ENCODE results near the gene WNK2. TPM values are rescaled to one million over a fixed set of nuclear protein-coding genes. Genes with fewer than 3 reads are reported as not detected.

WNK2 gene
- total and polyA plus RNA-seq, 2 experiments from 2014 or later, result 34.5 to 92.2 TPM

- Histone ChIP-seq H3K27me3 (no peaks in the 10 kb centered on the region), H3K36me3 (no peaks in the 10 kb centered on the region), H3K4me1 (ENCODE audit: low read depth) (no peaks in the 10 kb centered on the region), H3K4me3 (no peak overlapping the region), H3K9me3 (ENCODE audit: low read depth) (no peaks in the 10 kb centered on the region), H3K27ac (no peak overlapping the region)
- no peak for DNase-seq (ENCODE audit: low read depth in 1 of 2, low spot score in 1 of 2)
- TF ChIP-seq CTCF (IDR thresholded peaks at IDR 0.05; ENCODE audit: low read depth, low read length), result no peak
Observed at GRCh38 chr9:93288341-93288740, 104.4 kb downstream of the WNK2 start.

GRCh38 chr9:93288891-93289883 lies 105.2 kb downstream of the WNK2 start:
- no peak overlapping the region for H3K4me3 ChIP-seq
- no peaks in the 10 kb centered on the region for H3K4me1 ChIP-seq (ENCODE audit: low read depth)
- TF ChIP-seq CTCF (IDR thresholded peaks at IDR 0.05; ENCODE audit: low read depth, low read length), result no peak
- H3K27me3 ChIP-seq, result no peaks in the 10 kb centered on the region
- H3K9me3 ChIP-seq (ENCODE audit: low read depth), result no peaks in the 10 kb centered on the region
- H3K27ac ChIP-seq, result no peak overlapping the region
- peak in 1 of 2 donors; percentile 45 for DNase-seq (ENCODE audit: low read depth in 1 of 2, low spot score in 1 of 2)
- no peaks in the 10 kb centered on the region for H3K36me3 ChIP-seq

GRCh38 chr9:93290495-93291434 lies 106.8 kb downstream of the WNK2 start:
- no peak for TF ChIP-seq CTCF (IDR thresholded peaks at IDR 0.05; ENCODE audit: low read depth, low read length)
- H3K27ac ChIP-seq, result no peak overlapping the region
- DNase-seq (ENCODE audit: low read depth in 1 of 2, low spot score in 1 of 2), result no peak
- H3K4me3 ChIP-seq, result no peak overlapping the region
- H3K9me3 ChIP-seq (ENCODE audit: low read depth), result no peaks in the 10 kb centered on the region
- no peaks in the 10 kb centered on the region for H3K36me3 ChIP-seq
- H3K27me3 ChIP-seq, result no peaks in the 10 kb centered on the region
- H3K4me1 ChIP-seq (ENCODE audit: low read depth), result no peaks in the 10 kb centered on the region

- DNase-seq (ENCODE audit: low read depth in 1 of 2, low spot score in 1 of 2), result no peak
- Histone ChIP-seq H3K9me3 (ENCODE audit: low read depth) (no peaks in the 10 kb centered on the region), H3K4me1 (ENCODE audit: low read depth) (no peaks in the 10 kb centered on the region), H3K36me3 (no peaks in the 10 kb centered on the region), H3K27ac (no peak overlapping the region), H3K27me3 (no peaks in the 10 kb centered on the region), H3K4me3 (no peak overlapping the region)
- TF ChIP-seq CTCF (IDR thresholded peaks at IDR 0.05; ENCODE audit: low read depth, low read length), result no peak
Observed at GRCh38 chr9:93291536-93292287, 107.8 kb downstream of the WNK2 start.

GRCh38 chr9:93292288-93292615 lies 108.3 kb downstream of the WNK2 start:
- Histone ChIP-seq H3K27me3 (no peaks in the 10 kb centered on the region), H3K9me3 (ENCODE audit: low read depth) (no peaks in the 10 kb centered on the region), H3K27ac (no peak overlapping the region), H3K4me1 (ENCODE audit: low read depth) (no peaks in the 10 kb centered on the region), H3K36me3 (no peaks in the 10 kb centered on the region), H3K4me3 (no peak overlapping the region)
- TF ChIP-seq CTCF (IDR thresholded peaks at IDR 0.05; ENCODE audit: low read depth, low read length), result no peak
- no peak for DNase-seq (ENCODE audit: low read depth in 1 of 2, low spot score in 1 of 2)

Measured in cardiac muscle cell (in vitro differentiated cells and primary cell).